HepG2 (cell line): ENCODE data around the gene SLC16A5. TPM values are rescaled to one million over a fixed set of nuclear protein-coding genes. Genes with fewer than 3 reads are reported as not detected.

Source experiments
- CHD4 ChIP-seq: fragments of 200-600 bp; sonication (generic); IDR thresholded peaks from 2 replicates; pipeline ENCODE4 v1.7.0; 2017; ENCODE audit warnings: mild to moderate bottlenecking, low read length, borderline replicate concordance
- MYNN ChIP-seq: sonication (generic); formaldehyde crosslinking; IDR thresholded peaks from 2 replicates; pipeline ENCODE4 v1.4.0; 2020; ENCODE audit warnings: mild to moderate bottlenecking, low read depth, missing genetic modification reagents
- PITX1 ChIP-seq: sonication (generic); formaldehyde crosslinking; IDR thresholded peaks from 2 replicates; pipeline ENCODE4 v1.5.1; 2020; ENCODE audit warnings: mild to moderate bottlenecking, missing genetic modification reagents
- RBAK ChIP-seq: sonication (generic); formaldehyde crosslinking; IDR thresholded peaks from 2 replicates; pipeline ENCODE4 v1.5.1; 2020; ENCODE audit warnings: mild to moderate bottlenecking, missing genetic modification reagents
- STAG1 ChIP-seq: sonication (generic); formaldehyde crosslinking; IDR thresholded peaks from 2 replicates; pipeline ENCODE4 v1.4.0; 2020; ENCODE audit warnings: missing genetic modification reagents
- ZNF343 ChIP-seq: sonication (generic); formaldehyde crosslinking; IDR thresholded peaks from 2 replicates; pipeline ENCODE4 v1.4.0; 2020; ENCODE audit warnings: mild to moderate bottlenecking, missing genetic modification reagents
- ZNF510 ChIP-seq: sonication (generic); formaldehyde crosslinking; IDR thresholded peaks from 2 replicates; pipeline ENCODE4 v1.4.0; 2020; ENCODE audit warnings: low read depth, mild to moderate bottlenecking, missing genetic modification reagents
- ZNF598 ChIP-seq: sonication (generic); formaldehyde crosslinking; IDR thresholded peaks from 2 replicates; pipeline ENCODE4 v1.5.1; 2020; ENCODE audit warnings: mild to moderate bottlenecking, missing genetic modification reagents, borderline replicate concordance
- ZNF710 ChIP-seq: sonication (generic); formaldehyde crosslinking; IDR thresholded peaks from 2 replicates; pipeline ENCODE4 v1.5.0; 2020; ENCODE audit warnings: mild to moderate bottlenecking, missing genetic modification reagents, borderline replicate concordance
- polyA plus RNA-seq, 8 experiments: library from polyadenylated mRNA; depleted of rRNA in 3 of 8; stranded (reverse) in 7 of 8; unstranded in 1 of 8; fragments of >200 nt; fragmentation: Illumina TruSeq in 4 of 8; extraction: Trizol in 4 of 8; gene quantifications; 2 replicates each; pipeline versions ENCODE4 v1.2.1 to v1.2.3, GENCODE V29; 2011 to 2016; ENCODE audit warnings: low read depth in 4 of 8, missing spikeins in 1 of 8, mixed read lengths in 1 of 8; ENCODE audit not compliant: insufficient read depth in 1 of 8
- total RNA-seq, 5 experiments: library from RNA; depleted of rRNA; stranded (reverse); fragments of >200 nt; fragmentation: Illumina TruSeq; extraction: Trizol; gene quantifications; 2 replicates each; pipeline ENCODE4 v1.2.3, GENCODE V29; 2016; ENCODE audit warnings: low read depth in 1 of 5
- TF ChIP-seq, protein P1 (sequence below): sonication (generic); formaldehyde crosslinking; IDR thresholded peaks from 2 replicates; pipeline ENCODE4 v1.4.0; 2020; ENCODE audit warnings: missing genetic modification reagents
- TF ChIP-seq, protein P2 (sequence below): sonication (generic); formaldehyde crosslinking; conservative IDR thresholded peaks from 2 replicates; pipeline ENCODE4 v1.8.0; 2022; ENCODE audit warnings: low read depth, missing genetic modification reagents

Gene SLC16A5
- total and polyA plus RNA-seq, 2 of the 13 experiments (the other 11 are each of a cell fraction or from before 2014, with no cell fraction given) = 0.69 to 5.6 TPM

GRCh38 chr17:75130632-75131277 is 43.0 kb downstream of the SLC16A5 start (continued):
- TF ChIP-seq ZNF710 (CRISPR knock-in tag) (peak; percentile 19; the same call in 1 of the 2 replicates), ZNF343 (CRISPR knock-in tag) (no peak), ZNF510 (no peak), PITX1 (CRISPR knock-in tag) (0 out of 2 replicates have a peak, but pooled peaks have one; percentile 15), ZNF598 (no peak), STAG1 (CRISPR knock-in tag) (peak; percentile 47; the same call in 1 of the 2 replicates), MYNN (CRISPR knock-in tag) (0 out of 2 replicates have a peak, but pooled peaks have one; percentile 47), CHD4 (0 out of 2 replicates have a peak, but pooled peaks have one; percentile 20), RBAK (no peak)
- TF ChIP-seq, protein P1, sequence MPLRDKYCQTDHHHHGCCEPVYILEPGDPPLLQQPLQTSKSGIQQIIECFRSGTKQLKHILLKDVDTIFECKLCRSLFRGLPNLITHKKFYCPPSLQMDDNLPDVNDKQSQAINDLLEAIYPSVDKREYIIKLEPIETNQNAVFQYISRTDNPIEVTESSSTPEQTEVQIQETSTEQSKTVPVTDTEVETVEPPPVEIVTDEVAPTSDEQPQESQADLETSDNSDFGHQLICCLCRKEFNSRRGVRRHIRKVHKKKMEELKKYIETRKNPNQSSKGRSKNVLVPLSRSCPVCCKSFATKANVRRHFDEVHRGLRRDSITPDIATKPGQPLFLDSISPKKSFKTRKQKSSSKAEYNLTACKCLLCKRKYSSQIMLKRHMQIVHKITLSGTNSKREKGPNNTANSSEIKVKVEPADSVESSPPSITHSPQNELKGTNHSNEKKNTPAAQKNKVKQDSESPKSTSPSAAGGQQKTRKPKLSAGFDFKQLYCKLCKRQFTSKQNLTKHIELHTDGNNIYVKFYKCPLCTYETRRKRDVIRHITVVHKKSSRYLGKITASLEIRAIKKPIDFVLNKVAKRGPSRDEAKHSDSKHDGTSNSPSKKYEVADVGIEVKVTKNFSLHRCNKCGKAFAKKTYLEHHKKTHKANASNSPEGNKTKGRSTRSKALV (CRISPR knock-in tag) = peak; percentile 18; the same call in 1 of the 2 replicates
- TF ChIP-seq, protein P2, sequence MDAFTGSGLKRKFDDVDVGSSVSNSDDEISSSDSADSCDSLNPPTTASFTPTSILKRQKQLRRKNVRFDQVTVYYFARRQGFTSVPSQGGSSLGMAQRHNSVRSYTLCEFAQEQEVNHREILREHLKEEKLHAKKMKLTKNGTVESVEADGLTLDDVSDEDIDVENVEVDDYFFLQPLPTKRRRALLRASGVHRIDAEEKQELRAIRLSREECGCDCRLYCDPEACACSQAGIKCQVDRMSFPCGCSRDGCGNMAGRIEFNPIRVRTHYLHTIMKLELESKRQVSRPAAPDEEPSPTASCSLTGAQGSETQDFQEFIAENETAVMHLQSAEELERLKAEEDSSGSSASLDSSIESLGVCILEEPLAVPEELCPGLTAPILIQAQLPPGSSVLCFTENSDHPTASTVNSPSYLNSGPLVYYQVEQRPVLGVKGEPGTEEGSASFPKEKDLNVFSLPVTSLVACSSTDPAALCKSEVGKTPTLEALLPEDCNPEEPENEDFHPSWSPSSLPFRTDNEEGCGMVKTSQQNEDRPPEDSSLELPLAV (CRISPR knock-in tag) = no peak
